HCT116 (cell line): Measurements from ENCODE around the gene TTYH3. TPM values are rescaled to one million over a fixed set of nuclear protein-coding genes. Genes with fewer than 3 reads are reported as not detected.
A peak's percentile ranks its signal among the peaks of the same experiment; 100 is the strongest.

Experiments
- ATAC-seq: fragments of 200-7000 bp; cut with Tn5 transposase; 2 replicates; pipeline ENCODE4 v1.9.1; 2020; ENCODE audit warnings: mild to moderate bottlenecking, moderate library complexity
- BruUV-seq: library from RNA; stranded (reverse); fragments of 400-500 nt; replicated peaks from 2 replicates; lab custom pipeline; 2021; lab: Mats Ljungman, UMichigan
- CTCF ChIA-PET: fragments of 300-600 bp; sonication (Branson Sonifier 250); formaldehyde crosslinking; loops from one replicate; lab custom pipeline; 2021; ENCODE audit warnings: antibody characterized with exemption; lab: Charles Lee
- POLR2A ChIA-PET: fragments of 300-600, 350-600 bp; sonication (Branson Sonifier 250); formaldehyde crosslinking; loops from one replicate; lab custom pipeline; 2021; ENCODE audit warnings: antibody characterized with exemption; lab: Charles Lee
- RAD21 ChIA-PET, 2 experiments: fragments of 300-600 bp; sonication (Branson Sonifier 250); formaldehyde crosslinking; loops; one replicate each; lab custom pipeline; 2023; ENCODE audit warnings: low total read pairs in 2 of 2; ENCODE audit not compliant: uncharacterized antibody in 2 of 2, unreplicated experiment in 2 of 2, low non-redundant PET in 1 of 2; lab: Charles Lee
- DNase-seq: peaks from one replicate; pipeline ENCODE4 v3.0.0-alpha.2; 2010; ENCODE audit warnings: low read depth, low spot score
- H2AFZ ChIP-seq: fragments of 200-600 bp; shearing (Covaris generic), sonication (generic); 2 replicates; pipeline ENCODE4 v1.6.1; 2017; ENCODE audit warnings: low read depth, mixed run types, mixed read lengths, antibody characterized with exemption, low read length; ENCODE audit not compliant: poor library complexity, severe bottlenecking
- H3K27ac ChIP-seq: 2 replicates; pipeline ENCODE4 v1.5.1; 2012; ENCODE audit warnings: low read depth, low read length
- H3K27me3 ChIP-seq: fragments of 200-600 bp; sonication (generic); 2 replicates; pipeline ENCODE4 v1.6.1; 2016; ENCODE audit warnings: mixed run types, low read length, mixed read lengths; ENCODE audit not compliant: insufficient read depth
- H3K36me3 ChIP-seq, 2 experiments: fragments of 200-500 bp in 1 of 2; fragments of 200-600 bp in 1 of 2; sonication (Bioruptor generic) in 1 of 2; sonication (generic) in 1 of 2; 2 replicates each; pipeline versions ENCODE4 v1.5.1 to v1.6.1; 2014 to 2016; ENCODE audit warnings: low read length in 2 of 2, inconsistent platforms in 1 of 2, mixed read lengths in 1 of 2, mixed run types in 1 of 2; ENCODE audit not compliant: insufficient read depth in 2 of 2, control insufficient read depth in 1 of 2
- H3K4me1 ChIP-seq, 2 experiments: fragments of 200-600 bp in 1 of 2; sonication (generic) in 1 of 2; 2 replicates each; pipeline versions ENCODE4 v1.5.1 to v1.6.1; 2012 to 2017; ENCODE audit warnings: low read length in 2 of 2, inconsistent platforms in 1 of 2, mild to moderate bottlenecking in 1 of 2, mixed read lengths in 1 of 2, mixed run types in 1 of 2, moderate library complexity in 1 of 2; ENCODE audit not compliant: insufficient read depth in 2 of 2, control insufficient read depth in 1 of 2
- H3K4me2 ChIP-seq: fragments of 200-600 bp; sonication (generic); 2 replicates; pipeline ENCODE4 v1.6.1; 2017; ENCODE audit warnings: mixed run types, low read length, mixed read lengths
- H3K4me3 ChIP-seq, 2 experiments: fragments of 200-600 bp in 1 of 2; sonication (generic) in 1 of 2; replicated peaks in 1 of 2; 2 replicates each; pipeline ENCODE4 v1.5.1; 2011 to 2016; ENCODE audit warnings: low read length in 2 of 2, control low read depth in 1 of 2, low read depth in 1 of 2, mild to moderate bottlenecking in 1 of 2, mixed read lengths in 1 of 2, mixed run types in 1 of 2
- H3K79me2 ChIP-seq: fragments of 200-600 bp; sonication (generic); 2 replicates; pipeline ENCODE4 v1.6.1; 2017; ENCODE audit warnings: mild to moderate bottlenecking, mixed run types, low read length, moderate library complexity, mixed read lengths; ENCODE audit not compliant: insufficient read depth
- H3K9ac ChIP-seq: fragments of 200-600 bp; sonication (generic); 2 replicates; pipeline ENCODE4 v1.6.1; 2016; ENCODE audit warnings: low read length, mixed read lengths
- H3K9me2 ChIP-seq: fragments of 200-600 bp; sonication (generic), shearing (Covaris generic); 2 replicates; pipeline ENCODE4 v1.6.1; 2017; ENCODE audit warnings: mixed run types, mild to moderate bottlenecking, moderate library complexity; ENCODE audit not compliant: insufficient read depth
- H3K9me3 ChIP-seq, 2 experiments: fragments of 200-500 bp in 1 of 2; fragments of 200-600 bp in 1 of 2; sonication (Bioruptor generic) in 1 of 2; sonication (generic) in 1 of 2; 2 replicates each; pipeline ENCODE4 v1.6.1; 2014 to 2017; ENCODE audit warnings: low read length in 2 of 2, mixed read lengths in 2 of 2, inconsistent platforms in 1 of 2, low read depth in 1 of 2, mild to moderate bottlenecking in 1 of 2, mixed run types in 1 of 2, moderate library complexity in 1 of 2; ENCODE audit not compliant: control insufficient read depth in 1 of 2, insufficient read depth in 1 of 2
- H4K20me1 ChIP-seq: fragments of 200-600 bp; sonication (generic), shearing (Covaris generic); 2 replicates; pipeline ENCODE4 v1.6.1; 2017; ENCODE audit warnings: mixed run types, mild to moderate bottlenecking, moderate library complexity; ENCODE audit not compliant: insufficient read depth
- CBX3 ChIP-seq: IDR thresholded peaks from 2 replicates; pipeline ENCODE4 v1.6.1; 2012; ENCODE audit warnings: low read depth
- CEBPB ChIP-seq: IDR thresholded peaks from 2 replicates; pipeline ENCODE4 v1.6.1; 2012; ENCODE audit warnings: low read depth
- EGR1 ChIP-seq: IDR thresholded peaks from 2 replicates; pipeline ENCODE4 v1.6.1; 2012; ENCODE audit warnings: low read depth
- ELF1 ChIP-seq: IDR thresholded peaks from 2 replicates; pipeline ENCODE4 v1.6.1; 2012; ENCODE audit warnings: low read depth, borderline replicate concordance
- EZH2 ChIP-seq: fragments of 200-600 bp; sonication (generic); IDR thresholded peaks from 2 replicates; pipeline ENCODE4 v1.6.1; 2017; ENCODE audit warnings: antibody characterized with exemption, mixed run types
- POLR2A ChIP-seq: IDR thresholded peaks from 2 replicates; pipeline ENCODE4 v1.7.0; 2011; ENCODE audit warnings: borderline replicate concordance; ENCODE audit not compliant: insufficient read depth, insufficient read length; ENCODE audit errors: extremely low read depth
- POLR2AphosphoS5 ChIP-seq: IDR thresholded peaks from 2 replicates; pipeline ENCODE4 v1.6.1; 2011; ENCODE audit warnings: mild to moderate bottlenecking, low read depth, low read length, moderate library complexity
- SIN3A ChIP-seq: IDR thresholded peaks from 2 replicates; pipeline ENCODE4 v1.6.1; 2012; ENCODE audit warnings: low read depth
- SRF ChIP-seq: IDR thresholded peaks from 2 replicates; pipeline ENCODE4 v1.6.1; 2012; ENCODE audit warnings: low read depth
- YY1 ChIP-seq: IDR thresholded peaks from 2 replicates; pipeline ENCODE4 v1.6.1; 2011; ENCODE audit warnings: low read length, low read depth, moderate library complexity, mild to moderate bottlenecking; ENCODE audit not compliant: insufficient replicate concordance; ENCODE audit errors: extremely low read depth
- intact Hi-C: fragments of 100-400 bp; cut with micrococcal nuclease; formaldehyde crosslinking; loops from 2 replicates; pipeline ENCODE4 v1.10.0; 2022
- total RNA-seq: library from RNA; stranded (reverse); gene quantifications from one replicate; pipeline ENCODE4 v1.2.1, GENCODE V29; 2021; ENCODE audit not compliant: unreplicated experiment
- TF ChIP-seq, protein P1 (sequence below): IDR thresholded peaks from 2 replicates; pipeline ENCODE4 v1.6.1; 2011; ENCODE audit warnings: mild to moderate bottlenecking, low read length, moderate library complexity; ENCODE audit not compliant: insufficient replicate concordance; ENCODE audit errors: extremely low read depth
- TF ChIP-seq, protein P2 (sequence below): IDR thresholded peaks from 2 replicates; pipeline ENCODE4 v1.6.1; 2012

Gene TTYH3
- total RNA-seq, 1 experiment from 2014 or later, result 40.3 TPM

DNA sequence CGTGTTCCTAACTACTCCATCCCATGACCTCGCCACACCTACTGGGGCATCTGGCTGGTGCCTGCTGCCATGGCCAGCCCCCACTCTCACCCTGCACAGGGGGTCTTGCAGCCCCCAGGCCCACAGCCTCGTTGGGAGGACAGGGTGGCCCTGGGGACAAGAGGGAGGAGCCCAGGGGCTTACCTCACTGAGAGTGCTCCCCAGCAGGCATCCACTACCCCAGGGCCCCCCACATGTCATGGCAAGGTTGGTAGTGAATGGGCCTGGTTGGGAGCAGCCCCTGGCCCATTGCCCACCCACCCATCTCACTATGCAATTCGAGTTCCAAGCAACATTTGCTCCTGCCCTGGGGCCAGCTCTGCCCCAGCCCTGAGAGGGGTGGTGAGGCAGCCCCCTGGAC lies 32.2 kb downstream of the TTYH3 start:
- peak; percentile 8; the same call in 1 of the 2 replicates for TF ChIP-seq POLR2AphosphoS5
- no peak for TF ChIP-seq SIN3A
- DNase-seq (no peak), ATAC-seq (no peak)
- Histone ChIP-seq H3K4me2 (no peak overlapping the region), H3K27ac (no peak overlapping the region), H3K4me3 (no peak overlapping the region), H3K79me2 (no peaks in the 10 kb centered on the region), H2AFZ (no peak overlapping the region), H3K9ac (no peak overlapping the region), H3K27me3 (no peaks in the 10 kb centered on the region), H3K9me2 (no peaks in the 10 kb centered on the region), H3K36me3 (no peaks in the 10 kb centered on the region), H3K4me1 (0 out of 4 replicates have a peak, but pooled peaks cover 0 to 4% of the 10 kb centered on the region in 2 experiments), H3K9me3 (no peaks in the 10 kb centered on the region), H4K20me1 (no peaks in the 10 kb centered on the region)
- CTCF ChIA-PET, result no interaction called here
- POLR2A ChIA-PET, result no interaction called here
- intact Hi-C loops, result no loop called here
- BruUV-seq, result TSS peak; percentile 49
- RAD21 ChIA-PET, result no interaction called here

DNA sequence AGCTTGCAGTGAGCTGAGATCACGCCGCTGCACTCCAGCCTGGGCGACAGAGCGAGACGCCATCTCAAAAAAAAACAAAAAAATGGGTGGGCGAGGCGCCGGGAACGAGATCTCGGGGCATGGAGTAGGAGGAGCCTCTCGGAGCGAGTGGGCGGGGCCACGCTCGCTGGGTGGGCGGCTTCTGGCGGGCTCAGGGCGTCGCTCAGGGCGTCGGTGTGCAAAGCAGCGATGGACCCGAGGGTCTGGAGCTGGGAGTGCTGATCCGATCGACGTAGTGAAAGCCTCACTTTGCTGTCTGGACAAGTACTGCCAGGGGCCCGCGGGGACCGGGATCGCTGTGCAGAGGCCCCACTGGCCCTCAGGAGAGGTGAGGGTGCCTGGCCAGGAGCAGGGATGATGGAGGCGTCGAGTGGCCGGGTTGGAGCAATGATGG lies 33.6 kb downstream of the TTYH3 start:
- Histone ChIP-seq H3K4me1 (0 out of 4 replicates have a peak, but pooled peaks cover 0 to 4% of the 10 kb centered on the region in 2 experiments), H3K27ac (no peak overlapping the region), H3K27me3 (no peaks in the 10 kb centered on the region), H3K9me3 (no peaks in the 10 kb centered on the region), H2AFZ (no peak overlapping the region), H4K20me1 (no peaks in the 10 kb centered on the region), H3K9ac (no peak overlapping the region)
- intact Hi-C loops, result no loop called here
- ChIA-PET POLR2A (no interaction called here), RAD21 (no interaction called here)
- TF ChIP-seq CBX3, result no peak
- TF ChIP-seq, protein P1, sequence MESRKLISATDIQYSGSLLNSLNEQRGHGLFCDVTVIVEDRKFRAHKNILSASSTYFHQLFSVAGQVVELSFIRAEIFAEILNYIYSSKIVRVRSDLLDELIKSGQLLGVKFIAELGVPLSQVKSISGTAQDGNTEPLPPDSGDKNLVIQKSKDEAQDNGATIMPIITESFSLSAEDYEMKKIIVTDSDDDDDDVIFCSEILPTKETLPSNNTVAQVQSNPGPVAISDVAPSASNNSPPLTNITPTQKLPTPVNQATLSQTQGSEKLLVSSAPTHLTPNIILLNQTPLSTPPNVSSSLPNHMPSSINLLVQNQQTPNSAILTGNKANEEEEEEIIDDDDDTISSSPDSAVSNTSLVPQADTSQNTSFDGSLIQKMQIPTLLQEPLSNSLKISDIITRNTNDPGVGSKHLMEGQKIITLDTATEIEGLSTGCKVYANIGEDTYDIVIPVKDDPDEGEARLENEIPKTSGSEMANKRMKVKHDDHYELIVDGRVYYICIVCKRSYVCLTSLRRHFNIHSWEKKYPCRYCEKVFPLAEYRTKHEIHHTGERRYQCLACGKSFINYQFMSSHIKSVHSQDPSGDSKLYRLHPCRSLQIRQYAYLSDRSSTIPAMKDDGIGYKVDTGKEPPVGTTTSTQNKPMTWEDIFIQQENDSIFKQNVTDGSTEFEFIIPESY, result no peak
- TF ChIP-seq CEBPB, result no peak
- no peak for TF ChIP-seq SRF
- no peak for TF ChIP-seq EGR1
- TF ChIP-seq POLR2A, result no peak
- TF ChIP-seq ELF1, result no peak
- no peak for TF ChIP-seq EZH2
- TF ChIP-seq POLR2AphosphoS5, result no peak
- TF ChIP-seq SIN3A, result no peak
- TF ChIP-seq, protein P2, sequence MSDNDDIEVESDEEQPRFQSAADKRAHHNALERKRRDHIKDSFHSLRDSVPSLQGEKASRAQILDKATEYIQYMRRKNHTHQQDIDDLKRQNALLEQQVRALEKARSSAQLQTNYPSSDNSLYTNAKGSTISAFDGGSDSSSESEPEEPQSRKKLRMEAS, result no peak
- no peak for TF ChIP-seq YY1
- TF ChIP-seq, all 23 proteins: peak for 0
- no peak overlapping the region for H3K4me3 ChIP-seq
- H3K4me2 ChIP-seq, result no peak overlapping the region
- no peaks in the 10 kb centered on the region for H3K9me2 ChIP-seq
- CTCF ChIA-PET, result interaction anchor here (1.4 kb wide), 1 partner anchor 214 kb away, joined by 3 read pairs; no protein-coding TSS in a partner anchor
- H3K79me2 ChIP-seq, result no peaks in the 10 kb centered on the region
- BruUV-seq, result no TSS peak
- DNase-seq (no peak), ATAC-seq (no peak)
- H3K36me3 ChIP-seq, result no peaks in the 10 kb centered on the region
